ENCODE measurements around the gene SH3RF3.

SH3RF3 gene

GRCh38 chr2:109139865-109140396 lies 10.9 kb downstream of the SH3RF3 start:
- no peak for DNase-seq (ENCODE audit: low read depth)

GRCh38 chr2:109141006-109141600 lies 12.1 kb downstream of the SH3RF3 start:
- DNase-seq (ENCODE audit: low read depth), result no peak

GRCh38 chr2:109141727-109142283 lies 12.8 kb downstream of the SH3RF3 start:
- no peak for DNase-seq (ENCODE audit: low read depth)

- no peak for DNase-seq (ENCODE audit: low read depth)
Measured at GRCh38 chr2:109142416-109143210, 13.6 kb downstream of the SH3RF3 start.

- peak; percentile 49 for DNase-seq (ENCODE audit: low read depth)
Measured at GRCh38 chr2:109143214-109144187, 14.5 kb downstream of the SH3RF3 start.

GRCh38 chr2:109144271-109144670 lies 15.3 kb downstream of the SH3RF3 start:
- no peak for DNase-seq (ENCODE audit: low read depth)

- DNase-seq (ENCODE audit: low read depth), result no peak
Measured at GRCh38 chr2:109144721-109145120, 15.7 kb downstream of the SH3RF3 start.

- no peak for DNase-seq (ENCODE audit: low read depth)
Measured at GRCh38 chr2:109145286-109145685, 16.3 kb downstream of the SH3RF3 start.

- DNase-seq (ENCODE audit: low read depth), result no peak
Measured at GRCh38 chr2:109147405-109147804, 18.4 kb downstream of the SH3RF3 start.

- no peak for DNase-seq (ENCODE audit: low read depth)
Measured at GRCh38 chr2:109148117-109148746, 19.2 kb downstream of the SH3RF3 start.

- DNase-seq (ENCODE audit: low read depth), result no peak
Measured at GRCh38 chr2:109148991-109149645, 20.1 kb downstream of the SH3RF3 start.

GRCh38 chr2:109150559-109150958 lies 21.6 kb downstream of the SH3RF3 start:
- DNase-seq (ENCODE audit: low read depth), result no peak

- no peak for DNase-seq (ENCODE audit: low read depth)
Measured at GRCh38 chr2:109151519-109151918, 22.5 kb downstream of the SH3RF3 start.

GRCh38 chr2:109153005-109153784 lies 24.2 kb downstream of the SH3RF3 start:
- DNase-seq (ENCODE audit: low read depth), result no peak

- DNase-seq (ENCODE audit: low read depth), result no peak
Measured at GRCh38 chr2:109153807-109154206, 24.8 kb downstream of the SH3RF3 start.

GRCh38 chr2:109154226-109154625 lies 25.2 kb downstream of the SH3RF3 start:
- DNase-seq (ENCODE audit: low read depth), result no peak

- no peak for DNase-seq (ENCODE audit: low read depth)
Measured at GRCh38 chr2:109155553-109156451, 26.8 kb downstream of the SH3RF3 start.

- DNase-seq (ENCODE audit: low read depth), result no peak
Measured at GRCh38 chr2:109157563-109158105, 28.6 kb downstream of the SH3RF3 start.

- no peak for DNase-seq (ENCODE audit: low read depth)
Measured at GRCh38 chr2:109158237-109158636, 29.2 kb downstream of the SH3RF3 start.

Data from activated T-cell treated with anti-CD3 and anti-CD28 coated beads for 24 hours (primary cell).